ENCODE results near the gene WDR87.
A peak's percentile ranks its signal among the peaks of the same experiment; 100 is the strongest.

The WDR87 gene

DNA sequence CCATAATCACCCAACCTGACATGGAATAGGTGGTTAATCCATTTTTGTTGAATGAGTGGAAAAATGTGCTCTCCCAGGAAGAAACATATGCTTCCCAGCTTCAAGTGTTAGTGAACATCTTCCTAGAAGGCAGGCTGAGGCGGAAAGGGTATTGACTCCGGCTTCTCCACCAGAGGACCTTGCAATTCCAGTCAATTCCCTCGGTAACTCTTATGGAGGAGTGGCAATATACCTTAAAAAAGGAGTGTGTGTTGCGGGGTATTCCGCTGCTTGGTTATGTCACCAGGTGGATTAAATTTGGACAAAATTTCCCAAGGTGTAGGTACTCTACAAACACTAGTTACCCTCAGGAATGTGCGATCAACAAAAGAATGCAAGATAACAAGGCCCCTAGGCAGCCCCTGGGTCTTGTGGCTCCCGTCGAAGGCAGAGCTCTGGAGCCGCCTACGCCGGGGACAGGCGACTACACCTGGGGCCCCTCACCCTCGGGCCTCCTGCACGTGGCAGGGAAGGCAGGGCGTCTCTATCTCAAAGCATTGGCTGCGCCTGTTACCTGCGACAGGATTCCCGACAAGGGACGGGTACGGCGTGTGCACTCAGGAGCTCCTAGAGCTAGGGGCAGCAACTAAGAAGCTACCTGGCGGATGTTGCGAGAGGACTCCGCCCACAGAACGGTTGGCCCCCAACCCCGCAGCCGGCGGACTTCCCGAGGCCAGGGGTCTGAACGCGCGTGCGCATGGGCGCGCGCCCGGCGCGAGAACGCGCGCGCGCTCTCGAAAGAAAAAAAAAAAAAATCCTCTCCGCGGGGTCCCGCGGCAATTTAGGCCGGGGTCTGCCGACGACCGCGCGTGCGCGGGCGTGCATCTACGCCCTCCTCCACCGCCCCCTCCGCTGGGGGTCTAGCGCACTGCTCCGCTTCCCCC is at the start of gene WDR87:
TSS of gene WDR87 (minus strand) at position 649 of the 923 bp plus-strand sequence. CDS start 8,355 bp downstream, outside the sequence.
- TF ChIP-seq NFIC (IDR thresholded peaks at IDR 0.05) (no peak), ZBTB7A (IDR thresholded peaks at IDR 0.05; ENCODE audit: low read depth) (peak; percentile 64; the same call in 1 of the 2 replicates), YY1 (IDR thresholded peaks at IDR 0.05; ENCODE audit: low read depth) (no peak), FOXM1 (IDR thresholded peaks at IDR 0.05; ENCODE audit: borderline replicate concordance, low read depth) (no peak), EP300 (IDR thresholded peaks at IDR 0.05; ENCODE audit: borderline replicate concordance) (no peak), TCF12 (IDR thresholded peaks at IDR 0.05; ENCODE audit: low read depth) (no peak), CREB1 (IDR thresholded peaks at IDR 0.05; ENCODE audit: low read depth) (no peak), RAD21 (IDR thresholded peaks at IDR 0.05; ENCODE audit: low read depth) (peak; percentile 7; the same call in 1 of the 2 replicates), TEAD4 (IDR thresholded peaks at IDR 0.05) (no peak), CEBPB (IDR thresholded peaks at IDR 0.05) (no peak), EGR1 (IDR thresholded peaks at IDR 0.05) (peak; percentile 11; the same call in 1 of the 2 replicates), TAF1 (IDR thresholded peaks at IDR 0.05; ENCODE audit: low read depth) (peak; percentile 2; the same call in 1 of the 2 replicates)
- TF ChIP-seq, protein P1, sequence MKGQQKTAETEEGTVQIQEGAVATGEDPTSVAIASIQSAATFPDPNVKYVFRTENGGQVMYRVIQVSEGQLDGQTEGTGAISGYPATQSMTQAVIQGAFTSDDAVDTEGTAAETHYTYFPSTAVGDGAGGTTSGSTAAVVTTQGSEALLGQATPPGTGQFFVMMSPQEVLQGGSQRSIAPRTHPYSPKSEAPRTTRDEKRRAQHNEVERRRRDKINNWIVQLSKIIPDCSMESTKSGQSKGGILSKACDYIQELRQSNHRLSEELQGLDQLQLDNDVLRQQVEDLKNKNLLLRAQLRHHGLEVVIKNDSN (IDR thresholded peaks at IDR 0.05), result no peak
- TF ChIP-seq, protein P2, sequence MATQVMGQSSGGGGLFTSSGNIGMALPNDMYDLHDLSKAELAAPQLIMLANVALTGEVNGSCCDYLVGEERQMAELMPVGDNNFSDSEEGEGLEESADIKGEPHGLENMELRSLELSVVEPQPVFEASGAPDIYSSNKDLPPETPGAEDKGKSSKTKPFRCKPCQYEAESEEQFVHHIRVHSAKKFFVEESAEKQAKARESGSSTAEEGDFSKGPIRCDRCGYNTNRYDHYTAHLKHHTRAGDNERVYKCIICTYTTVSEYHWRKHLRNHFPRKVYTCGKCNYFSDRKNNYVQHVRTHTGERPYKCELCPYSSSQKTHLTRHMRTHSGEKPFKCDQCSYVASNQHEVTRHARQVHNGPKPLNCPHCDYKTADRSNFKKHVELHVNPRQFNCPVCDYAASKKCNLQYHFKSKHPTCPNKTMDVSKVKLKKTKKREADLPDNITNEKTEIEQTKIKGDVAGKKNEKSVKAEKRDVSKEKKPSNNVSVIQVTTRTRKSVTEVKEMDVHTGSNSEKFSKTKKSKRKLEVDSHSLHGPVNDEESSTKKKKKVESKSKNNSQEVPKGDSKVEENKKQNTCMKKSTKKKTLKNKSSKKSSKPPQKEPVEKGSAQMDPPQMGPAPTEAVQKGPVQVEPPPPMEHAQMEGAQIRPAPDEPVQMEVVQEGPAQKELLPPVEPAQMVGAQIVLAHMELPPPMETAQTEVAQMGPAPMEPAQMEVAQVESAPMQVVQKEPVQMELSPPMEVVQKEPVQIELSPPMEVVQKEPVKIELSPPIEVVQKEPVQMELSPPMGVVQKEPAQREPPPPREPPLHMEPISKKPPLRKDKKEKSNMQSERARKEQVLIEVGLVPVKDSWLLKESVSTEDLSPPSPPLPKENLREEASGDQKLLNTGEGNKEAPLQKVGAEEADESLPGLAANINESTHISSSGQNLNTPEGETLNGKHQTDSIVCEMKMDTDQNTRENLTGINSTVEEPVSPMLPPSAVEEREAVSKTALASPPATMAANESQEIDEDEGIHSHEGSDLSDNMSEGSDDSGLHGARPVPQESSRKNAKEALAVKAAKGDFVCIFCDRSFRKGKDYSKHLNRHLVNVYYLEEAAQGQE (IDR thresholded peaks at IDR 0.05; ENCODE audit: low read depth), result no peak
- TF ChIP-seq, protein P3, sequence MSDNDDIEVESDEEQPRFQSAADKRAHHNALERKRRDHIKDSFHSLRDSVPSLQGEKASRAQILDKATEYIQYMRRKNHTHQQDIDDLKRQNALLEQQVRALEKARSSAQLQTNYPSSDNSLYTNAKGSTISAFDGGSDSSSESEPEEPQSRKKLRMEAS (IDR thresholded peaks at IDR 0.05), result peak; percentile 91

DNA sequence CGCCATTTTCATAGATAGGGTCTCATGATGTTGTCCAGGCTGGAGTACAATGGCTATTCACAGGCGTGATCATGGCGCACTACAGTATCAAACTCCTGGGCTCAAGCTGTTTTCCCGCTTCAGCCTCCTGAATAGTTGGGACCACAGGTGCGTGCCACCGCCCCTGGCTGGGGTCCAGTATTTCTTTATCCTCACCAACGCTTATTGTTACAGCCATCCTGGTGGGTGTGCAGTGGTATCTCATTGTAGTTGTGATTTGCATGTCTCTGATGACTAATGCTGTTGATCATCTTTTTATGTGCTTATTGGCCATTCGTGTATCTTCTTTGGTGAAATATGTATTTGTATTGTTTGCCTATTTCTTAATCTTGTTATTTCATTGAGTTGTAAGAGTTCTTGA is 49.6 kb upstream of the WDR87 start:
- TF ChIP-seq ZBTB7A (IDR thresholded peaks at IDR 0.05; ENCODE audit: low read depth) (no peak), EP300 (IDR thresholded peaks at IDR 0.05; ENCODE audit: borderline replicate concordance) (no peak), YY1 (IDR thresholded peaks at IDR 0.05; ENCODE audit: low read depth) (no peak), TCF12 (IDR thresholded peaks at IDR 0.05; ENCODE audit: low read depth) (no peak), NFIC (IDR thresholded peaks at IDR 0.05) (no peak), CEBPB (IDR thresholded peaks at IDR 0.05) (no peak), TAF1 (IDR thresholded peaks at IDR 0.05; ENCODE audit: low read depth) (no peak), RAD21 (IDR thresholded peaks at IDR 0.05; ENCODE audit: low read depth) (no peak), CREB1 (IDR thresholded peaks at IDR 0.05; ENCODE audit: low read depth) (no peak), TEAD4 (IDR thresholded peaks at IDR 0.05) (no peak)
- TF ChIP-seq, protein P1 (IDR thresholded peaks at IDR 0.05), result no peak
- TF ChIP-seq, protein P3 (IDR thresholded peaks at IDR 0.05), result no peak

DNA sequence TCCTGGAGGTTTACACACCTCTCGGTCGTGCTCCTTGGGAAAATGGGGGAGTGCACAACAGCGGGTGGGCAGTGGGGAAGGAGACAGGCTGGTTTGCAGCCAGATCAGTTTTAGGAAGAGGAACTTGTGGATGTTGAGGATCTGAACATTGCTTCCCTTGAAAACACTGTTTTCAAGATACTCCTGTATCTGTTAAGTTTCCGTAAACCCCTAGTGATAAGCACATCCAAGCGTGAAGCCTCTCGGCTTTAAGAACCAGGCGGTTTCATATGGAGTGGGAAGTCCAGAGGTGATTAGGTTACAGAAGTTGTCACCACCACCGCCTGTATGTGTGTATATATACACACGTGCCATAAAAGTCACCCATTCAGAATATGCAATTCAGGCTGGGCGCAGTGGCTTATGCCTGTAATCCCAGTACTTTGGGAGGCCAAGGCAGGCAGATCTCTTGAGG is 48.1 kb upstream of the WDR87 start:
- TF ChIP-seq NFIC (IDR thresholded peaks at IDR 0.05) (no peak), YY1 (IDR thresholded peaks at IDR 0.05; ENCODE audit: low read depth) (no peak), TCF12 (IDR thresholded peaks at IDR 0.05; ENCODE audit: low read depth) (no peak), ZBTB7A (IDR thresholded peaks at IDR 0.05; ENCODE audit: low read depth) (no peak), EGR1 (IDR thresholded peaks at IDR 0.05) (no peak), EP300 (IDR thresholded peaks at IDR 0.05; ENCODE audit: borderline replicate concordance) (no peak), CEBPB (IDR thresholded peaks at IDR 0.05) (no peak), TAF1 (IDR thresholded peaks at IDR 0.05; ENCODE audit: low read depth) (no peak), FOXM1 (IDR thresholded peaks at IDR 0.05; ENCODE audit: borderline replicate concordance, low read depth) (no peak), TEAD4 (IDR thresholded peaks at IDR 0.05) (no peak), CREB1 (IDR thresholded peaks at IDR 0.05; ENCODE audit: low read depth) (no peak), RAD21 (IDR thresholded peaks at IDR 0.05; ENCODE audit: low read depth) (no peak)
- TF ChIP-seq, protein P2 (IDR thresholded peaks at IDR 0.05; ENCODE audit: low read depth), result no peak
- TF ChIP-seq, protein P3 (IDR thresholded peaks at IDR 0.05), result no peak
- TF ChIP-seq, protein P1 (IDR thresholded peaks at IDR 0.05), result no peak

DNA sequence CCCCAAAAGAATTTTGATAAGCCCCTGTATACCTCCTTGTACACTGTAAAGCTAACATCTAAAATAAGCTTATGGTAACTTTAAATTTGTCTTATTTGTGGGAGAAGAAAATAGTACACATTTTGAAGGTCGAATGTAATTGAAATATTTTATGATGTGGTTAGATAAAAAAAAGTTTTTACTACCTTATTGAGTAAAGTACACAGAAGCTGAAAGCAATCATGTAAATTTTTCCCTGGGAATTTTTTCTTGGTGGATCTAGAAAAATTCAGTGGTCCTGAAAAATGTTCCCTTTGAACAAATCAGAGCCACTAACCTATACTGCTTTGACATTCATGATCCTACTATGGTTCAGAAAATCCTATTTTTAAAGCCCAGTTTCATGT is 47.5 kb upstream of the WDR87 start:
- TF ChIP-seq, protein P1 (IDR thresholded peaks at IDR 0.05), result no peak
- TF ChIP-seq EP300 (IDR thresholded peaks at IDR 0.05; ENCODE audit: borderline replicate concordance) (no peak), CREB1 (IDR thresholded peaks at IDR 0.05; ENCODE audit: low read depth) (no peak), EGR1 (IDR thresholded peaks at IDR 0.05) (no peak), TAF1 (IDR thresholded peaks at IDR 0.05; ENCODE audit: low read depth) (no peak), YY1 (IDR thresholded peaks at IDR 0.05; ENCODE audit: low read depth) (no peak), RAD21 (IDR thresholded peaks at IDR 0.05; ENCODE audit: low read depth) (no peak), CEBPB (IDR thresholded peaks at IDR 0.05) (no peak), TCF12 (IDR thresholded peaks at IDR 0.05; ENCODE audit: low read depth) (no peak), NFIC (IDR thresholded peaks at IDR 0.05) (no peak), ZBTB7A (IDR thresholded peaks at IDR 0.05; ENCODE audit: low read depth) (no peak)
- TF ChIP-seq, protein P2 (IDR thresholded peaks at IDR 0.05; ENCODE audit: low read depth), result no peak
